H1 (cell line): Measurements from ENCODE around the gene NID2. TPM values are rescaled to one million over a fixed set of nuclear protein-coding genes. Genes with fewer than 3 reads are reported as not detected.

Experiments used
- ATF3 ChIP-seq: IDR thresholded peaks from 2 replicates; pipeline ENCODE4 v1.6.1; 2011; ENCODE audit warnings: low read depth, mild to moderate bottlenecking, low read length; ENCODE audit not compliant: insufficient read depth
- POLR2A ChIP-seq, 2 experiments: IDR thresholded peaks; 1 replicate in 1 of 2; 2 replicates in 1 of 2; pipeline ENCODE4 v1.6.1; 2011; ENCODE audit warnings: low read depth in 2 of 2, low read length in 2 of 2, mild to moderate bottlenecking in 2 of 2; ENCODE audit errors: control extremely low read depth in 1 of 2
- polyA plus RNA-seq, 7 experiments: library from polyadenylated mRNA; depleted of rRNA in 3 of 7; stranded (reverse) in 5 of 7; unstranded in 2 of 7; fragments of >200 nt in 5 of 7; fragments of 200-250 nt in 2 of 7; gene quantifications; 1 replicate in 5 of 7; 2 replicates in 1 of 7; 4 replicates in 1 of 7; pipeline versions ENCODE4 v1.2.1 to v1.2.3, GENCODE V29; 2011 to 2013; ENCODE audit warnings: missing spikeins in 2 of 7, mixed read lengths in 2 of 7
- total RNA-seq: library from RNA; stranded (reverse); fragmentation: NEBNext Ultra II Directional; extraction: Animal tissue kit (Norgen Biotek cat#: 25700); gene quantifications from 2 replicates; pipeline ENCODE4 v1.2.1, GENCODE V29; 2021

The NID2 gene
- total and polyA plus RNA-seq, 2 of the 8 experiments (the other 6 are each of a cell fraction or from before 2014, with no cell fraction given), result 6.1 to 12.6 TPM

- TF ChIP-seq ATF3, result no peak
- TF ChIP-seq POLR2A (IDR thresholded peaks at IDR 0.05; ENCODE audit: control extremely low read depth in 1 of 2, low read depth in 2 of 2, low read length in 2 of 2), result no peak
These were observed 4.4 kb upstream of the NID2 start (continued) for GRCh38 chr14:52073251-52073650.
